Activated naive CD8-positive, alpha-beta T cell treated with anti-CD3 and anti-CD28 coated beads, Interleukin-2, amount 10 ng/mL, durations not matched to agents 7 days and 5 days (primary cell): ENCODE results near the gene SNX25. TPM values are rescaled to one million over a fixed set of nuclear protein-coding genes. Genes with fewer than 3 reads are reported as not detected.
A peak's percentile ranks its signal among the peaks of the same experiment; 100 is the strongest.

Source experiments
- ATAC-seq: fragments of 150-1000 bp; cut with Tn5 transposase; one replicate; pipeline ENCODE4 v1.10.0; 2021; ENCODE audit warnings: low read depth, moderate library complexity
- POLR2A ChIA-PET: fragments of 350-600 bp; sonication (Branson Sonifier 250); formaldehyde crosslinking; loops from one replicate; lab custom pipeline; 2021; ENCODE audit warnings: antibody characterized with exemption; lab: Charles Lee
- DNase-seq: peaks from one replicate; pipeline ENCODE4 v3.0.0; 2021
- H3K27ac Mint-ChIP-seq: one replicate; pipeline ENCODE4 v1.8.0; 2022; ENCODE audit warnings: mild to moderate bottlenecking, mixed read lengths
- H3K27me3 Mint-ChIP-seq: one replicate; pipeline ENCODE4 v1.8.0; 2022; ENCODE audit warnings: mild to moderate bottlenecking, moderate library complexity, mixed read lengths
- H3K36me3 Mint-ChIP-seq: one replicate; pipeline ENCODE4 v1.8.0; 2021; ENCODE audit warnings: mild to moderate bottlenecking, mixed read lengths
- H3K4me1 Mint-ChIP-seq: one replicate; pipeline ENCODE4 v1.8.0; 2021; ENCODE audit warnings: mixed read lengths
- H3K4me3 Mint-ChIP-seq: one replicate; pipeline ENCODE4 v1.8.0; 2022; ENCODE audit warnings: mild to moderate bottlenecking, moderate library complexity, mixed read lengths
- H3K9me3 Mint-ChIP-seq: one replicate; pipeline ENCODE4 v1.8.0; 2021; ENCODE audit warnings: mixed read lengths
- total RNA-seq, 2 experiments: library from RNA; stranded (reverse); gene quantifications; one replicate each; pipeline ENCODE4 v1.2.3, GENCODE V29; 2021

SNX25 gene
- total RNA-seq, 2 experiments from 2014 or later: 15.9 to 16.4 TPM

DNA sequence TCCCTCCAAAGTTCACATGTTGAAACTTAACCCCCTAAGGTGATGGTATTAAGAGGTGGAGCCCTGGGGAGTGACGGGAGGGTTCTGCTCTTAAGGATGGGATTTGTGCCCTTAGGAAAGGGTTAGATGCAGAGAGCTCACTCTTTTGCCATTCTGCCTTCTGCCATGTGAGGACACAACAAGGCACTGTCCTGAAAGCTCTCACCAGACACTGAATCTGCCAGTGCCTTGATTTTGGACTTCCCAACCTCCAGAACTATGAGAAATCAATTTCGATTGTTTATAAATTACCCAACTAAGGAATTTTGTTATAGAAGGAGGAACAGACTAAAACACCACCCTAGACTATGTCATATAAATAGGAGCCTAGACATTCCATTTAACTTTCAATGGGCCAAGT is 174.7 kb downstream of the SNX25 start:
- H3K27ac Mint-ChIP-seq: no peak overlapping the region
- no peak for ATAC-seq
- H3K9me3 Mint-ChIP-seq: peaks cover 3% of the 10 kb centered on the region
- no peak overlapping the region for H3K4me3 Mint-ChIP-seq
- H3K27me3 Mint-ChIP-seq: no peaks in the 10 kb centered on the region
- POLR2A ChIA-PET: no interaction called here
- H3K36me3 Mint-ChIP-seq: peaks cover 10% of the 10 kb centered on the region
- DNase-seq: no peak
- peaks cover 15% of the 10 kb centered on the region for H3K4me1 Mint-ChIP-seq

DNA sequence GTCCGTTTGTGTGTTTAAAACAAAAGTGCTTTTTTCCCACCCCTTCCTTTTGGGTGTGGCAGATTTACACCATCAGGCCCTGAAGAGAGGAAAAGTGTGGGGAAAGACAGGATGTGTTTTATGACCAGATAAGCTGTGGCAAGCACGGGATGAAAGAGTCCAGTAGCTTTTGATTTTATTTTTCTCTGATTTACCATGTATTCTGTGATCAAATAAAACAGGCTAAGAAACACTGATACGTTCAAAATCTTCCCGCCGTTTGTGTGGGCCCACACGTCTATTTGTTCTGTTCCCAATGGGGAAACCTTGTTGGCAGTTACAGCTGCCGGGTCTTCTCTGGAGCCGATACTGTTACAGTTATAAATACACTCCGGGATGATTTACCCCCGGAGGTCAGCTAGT is 175.5 kb downstream of the SNX25 start:
- POLR2A ChIA-PET: no interaction called here
- Mint-ChIP-seq H3K4me3 (peak overlapping the region; percentile 70), H3K27ac (peak overlapping the region; percentile 33), H3K36me3 (peaks cover 10% of the 10 kb centered on the region), H3K27me3 (no peaks in the 10 kb centered on the region), H3K4me1 (peaks cover 15% of the 10 kb centered on the region), H3K9me3 (peaks cover 3% of the 10 kb centered on the region)
- DNase-seq: no peak
- no peak for ATAC-seq

- Mint-ChIP-seq H3K4me1 (peaks cover 15% of the 10 kb centered on the region), H3K27me3 (no peaks in the 10 kb centered on the region), H3K4me3 (no peak overlapping the region), H3K27ac (no peak overlapping the region), H3K9me3 (no peaks in the 10 kb centered on the region), H3K36me3 (peaks cover 11% of the 10 kb centered on the region)
- no peak for DNase-seq
- ATAC-seq: no peak
- POLR2A ChIA-PET: no interaction called here
Observed at GRCh38 chr4:185387957-185388356, 178.6 kb downstream of the SNX25 start.

DNA sequence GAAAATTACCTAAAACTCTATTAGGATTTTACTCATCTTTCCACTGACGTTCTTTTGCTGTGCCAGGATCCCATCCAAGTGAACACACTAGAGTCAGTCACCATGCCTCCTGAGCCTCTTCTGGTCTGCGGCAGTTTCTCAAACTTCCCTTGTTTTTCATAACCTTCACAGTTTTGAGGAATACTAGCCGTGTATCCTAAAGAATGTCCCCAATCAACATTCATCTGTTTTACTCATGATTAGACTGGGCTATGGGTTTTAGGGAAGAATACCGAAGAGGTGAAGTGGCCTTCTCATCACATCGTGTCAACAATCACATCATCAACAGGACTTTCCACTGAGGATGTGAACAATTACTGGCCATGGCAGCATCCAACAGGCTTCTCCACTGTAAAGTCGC is 181.5 kb downstream of the SNX25 start:
- no peaks in the 10 kb centered on the region for H3K9me3 Mint-ChIP-seq
- POLR2A ChIA-PET: no interaction called here
- no peak overlapping the region for H3K4me3 Mint-ChIP-seq
- H3K27me3 Mint-ChIP-seq: no peaks in the 10 kb centered on the region
- H3K27ac Mint-ChIP-seq: no peak overlapping the region
- H3K4me1 Mint-ChIP-seq: peaks cover 13% of the 10 kb centered on the region
- ATAC-seq (no peak), DNase-seq (no peak)
- peaks cover 5% of the 10 kb centered on the region for H3K36me3 Mint-ChIP-seq

DNA sequence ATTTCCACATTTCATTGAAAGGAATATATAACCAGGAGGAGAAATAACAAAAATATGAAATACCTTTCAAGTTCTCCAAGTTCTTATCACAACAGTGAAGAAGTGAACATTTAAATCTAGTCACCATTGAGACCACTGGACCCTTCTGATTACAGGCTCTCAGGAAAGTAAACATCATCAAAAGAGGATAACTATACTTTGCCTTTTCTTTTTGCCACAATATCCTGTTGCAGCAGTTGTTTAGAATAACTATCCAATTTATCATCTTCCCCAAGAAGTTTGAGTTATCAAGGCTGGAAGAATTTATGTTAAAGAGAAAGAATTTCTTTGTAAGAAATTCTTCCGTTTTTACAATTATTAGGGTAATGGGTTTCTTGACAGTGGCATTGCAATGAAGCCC is 182.8 kb downstream of the SNX25 start:
- H3K36me3 Mint-ChIP-seq: peaks cover 5% of the 10 kb centered on the region
- no peaks in the 10 kb centered on the region for H3K27me3 Mint-ChIP-seq
- H3K9me3 Mint-ChIP-seq: no peaks in the 10 kb centered on the region
- ATAC-seq (no peak), DNase-seq (no peak)
- POLR2A ChIA-PET: no interaction called here
- H3K27ac Mint-ChIP-seq: no peak overlapping the region
- H3K4me3 Mint-ChIP-seq: no peak overlapping the region
- H3K4me1 Mint-ChIP-seq: peaks cover 13% of the 10 kb centered on the region

GRCh38 chr4:185394568-185395237 is 185.3 kb downstream of the SNX25 start:
- POLR2A ChIA-PET: interaction anchor here (0.5 to 2.7 kb wide), 3 partner anchors 31 to 266 kb away, joined by 3 to 27 read pairs (median 3); partner anchors contain the start of genes SLC25A4 and UFSP2
- Mint-ChIP-seq H3K4me1 (peaks cover 27% of the 10 kb centered on the region), H3K27me3 (no peaks in the 10 kb centered on the region), H3K9me3 (no peaks in the 10 kb centered on the region), H3K27ac (peak overlapping the region; percentile 75), H3K4me3 (peak overlapping the region; percentile 77), H3K36me3 (peaks cover 25% of the 10 kb centered on the region)
- DNase-seq (no peak), ATAC-seq (no peak)

DNA sequence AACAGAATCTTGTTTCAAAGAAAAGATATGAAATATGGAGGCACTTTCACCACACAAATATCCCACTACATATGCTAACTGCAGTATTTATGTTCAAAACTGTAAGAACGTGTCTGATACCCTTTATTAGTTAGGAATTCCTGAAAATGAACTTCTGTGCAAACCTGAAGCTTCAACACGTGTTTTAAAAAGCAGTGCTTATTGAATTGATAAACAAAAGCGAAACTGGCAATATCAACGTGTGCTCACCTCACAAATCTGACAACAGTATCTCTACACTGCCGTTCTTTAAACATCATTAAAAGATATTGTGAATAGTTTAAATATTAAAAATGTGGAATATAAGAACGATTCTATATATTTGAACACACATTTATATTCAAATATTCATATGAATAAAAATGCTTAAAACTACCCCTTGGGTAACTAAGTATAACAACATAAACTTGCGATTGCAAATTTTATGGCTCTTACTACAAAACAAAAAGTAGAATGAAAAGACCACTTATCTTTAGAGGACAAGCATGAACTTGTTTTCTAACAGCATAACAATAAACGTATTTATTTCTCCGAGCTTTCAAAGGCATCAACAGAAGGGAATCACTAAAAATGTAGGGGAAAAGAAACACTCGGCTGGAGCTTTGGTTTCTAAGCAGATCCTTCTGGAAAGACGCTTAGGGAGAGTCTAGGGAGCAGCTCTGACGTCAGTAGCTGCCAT is 186.0 kb downstream of the SNX25 start, which contains the start of gene LRP2BP:
TSS of gene LRP2BP (minus strand) at position 687 of the 718 bp plus-strand sequence. CDS start 17,738 bp downstream, outside the sequence.
- peaks cover 30% of the 10 kb centered on the region for H3K36me3 Mint-ChIP-seq
- POLR2A ChIA-PET: interaction anchor here (0.5 to 2.7 kb wide), 6 partner anchors 12 to 252 kb away, joined by 3 to 27 read pairs (median 4); partner anchors contain the start of genes SLC25A4 and UFSP2
- no peak for DNase-seq
- peak within 1 kb of the TSS; percentile 99 for H3K27ac Mint-ChIP-seq
- peak within 1 kb of the TSS; percentile 93 for H3K4me3 Mint-ChIP-seq
- H3K4me1 Mint-ChIP-seq: peaks cover 33% of the 10 kb centered on the region
- no peaks in the 10 kb centered on the region for H3K27me3 Mint-ChIP-seq
- no peaks in the 10 kb centered on the region for H3K9me3 Mint-ChIP-seq
- no peak for ATAC-seq

DNA sequence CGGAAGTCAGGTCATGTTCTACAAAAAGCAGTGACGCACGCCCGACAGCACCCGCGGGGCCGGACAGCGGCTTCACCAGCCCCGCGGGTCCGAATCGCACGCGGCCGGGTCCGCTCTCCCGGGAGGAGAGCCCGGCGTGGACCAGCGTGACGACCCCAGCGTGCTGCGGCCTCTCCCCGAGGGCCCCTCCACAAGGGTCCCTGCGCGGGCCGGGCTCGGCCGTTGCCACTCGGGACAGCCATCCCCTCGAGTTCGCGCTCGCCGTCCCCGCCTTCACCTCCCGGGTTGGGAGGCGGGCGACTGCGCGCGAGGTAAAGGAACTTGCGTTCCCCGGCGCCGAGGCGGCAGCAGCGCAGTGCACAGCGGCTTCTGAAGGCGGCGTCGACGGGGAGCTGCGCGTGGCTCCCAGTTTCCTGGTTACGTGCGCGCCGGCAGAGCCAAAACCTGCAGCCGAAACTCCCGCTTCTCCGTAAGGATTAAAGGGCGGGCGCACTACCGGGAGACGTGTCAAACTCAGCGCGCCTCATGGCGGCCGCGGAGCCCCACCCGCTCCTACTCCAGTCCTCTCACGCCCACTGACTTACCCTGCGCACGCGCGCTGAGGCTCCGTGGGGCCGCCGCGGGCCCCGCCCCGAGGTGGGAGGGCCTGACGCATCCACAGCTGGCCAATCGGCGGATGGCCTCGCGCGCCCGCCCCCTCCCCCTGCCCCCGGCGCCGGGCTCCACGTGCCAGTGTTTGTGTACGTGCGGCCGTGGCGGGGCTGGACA is 186.7 kb downstream of the SNX25 start:
- POLR2A ChIA-PET: interaction anchor here (0.5 to 2.7 kb wide), 6 partner anchors 12 to 253 kb away, joined by 3 to 27 read pairs (median 4); partner anchors contain the start of genes SLC25A4 and UFSP2
- H3K9me3 Mint-ChIP-seq: no peaks in the 10 kb centered on the region
- peaks cover 34% of the 10 kb centered on the region for H3K36me3 Mint-ChIP-seq
- H3K4me3 Mint-ChIP-seq: peak overlapping the region; percentile 93
- peak; percentile 98 for DNase-seq
- H3K27ac Mint-ChIP-seq: peak overlapping the region; percentile 99
- no peaks in the 10 kb centered on the region for H3K27me3 Mint-ChIP-seq
- peak; percentile 87 for ATAC-seq
- peaks cover 34% of the 10 kb centered on the region for H3K4me1 Mint-ChIP-seq

DNA sequence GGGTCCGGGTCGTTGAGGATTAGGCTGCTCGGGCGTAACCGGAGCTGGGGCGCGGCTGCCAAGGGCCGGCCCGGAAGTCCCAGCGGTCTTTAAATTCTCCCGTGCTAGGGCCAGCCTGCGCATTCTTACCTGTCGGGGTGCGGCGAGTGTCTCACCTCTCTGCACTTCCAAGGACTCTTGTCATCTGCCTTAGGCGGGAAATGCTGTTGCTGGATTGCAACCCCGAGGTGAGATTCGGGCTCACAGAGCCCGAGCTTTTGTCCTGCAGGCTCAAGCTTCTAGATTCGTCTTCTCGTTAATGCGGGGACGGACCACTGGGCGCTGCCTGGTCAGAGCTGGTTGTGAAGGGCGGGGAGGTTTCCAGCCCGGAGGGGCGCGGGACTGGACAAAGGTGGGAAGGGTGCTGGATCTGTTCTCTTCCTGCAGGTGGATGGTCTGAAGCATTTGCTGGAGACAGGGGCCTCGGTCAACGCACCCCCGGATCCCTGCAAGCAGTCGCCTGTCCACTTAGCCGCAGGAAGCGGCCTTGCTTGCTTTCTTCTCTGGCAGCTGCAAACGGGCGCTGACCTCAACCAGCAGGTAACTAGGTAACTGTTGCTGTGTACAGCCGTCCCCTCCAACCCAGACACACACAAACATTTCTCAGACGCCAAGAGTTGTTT is 187.5 kb downstream of the SNX25 start, which contains the start of gene ANKRD37:
TSS of gene ANKRD37 (plus strand) at position 118 of the 662 bp plus-strand sequence. CDS start at position 201, 83 bp downstream.
- POLR2A ChIA-PET: interaction anchor here (0.8 to 2.7 kb wide), 5 partner anchors 11 to 254 kb away, joined by 3 to 27 read pairs (median 4); partner anchors contain the start of genes SLC25A4 and UFSP2
- ATAC-seq: no peak
- Mint-ChIP-seq H3K27ac (peak within 1 kb of the TSS; percentile 99), H3K4me3 (peak within 1 kb of the TSS; percentile 93), H3K27me3 (no peaks in the 10 kb centered on the region), H3K9me3 (no peaks in the 10 kb centered on the region), H3K36me3 (peaks cover 36% of the 10 kb centered on the region), H3K4me1 (peaks cover 34% of the 10 kb centered on the region)
- no peak for DNase-seq

GRCh38 chr4:185398618-185399017 is 189.2 kb downstream of the SNX25 start:
- peak overlapping the region; percentile 90 for H3K4me3 Mint-ChIP-seq
- POLR2A ChIA-PET: interaction anchor here (0.7 kb wide), 1 partner anchor 26 kb away, joined by 3 read pairs; no protein-coding TSS in a partner anchor
- H3K27ac Mint-ChIP-seq: no peak overlapping the region
- no peak for ATAC-seq
- H3K27me3 Mint-ChIP-seq: no peaks in the 10 kb centered on the region
- no peak for DNase-seq
- H3K4me1 Mint-ChIP-seq: peaks cover 33% of the 10 kb centered on the region
- H3K9me3 Mint-ChIP-seq: no peaks in the 10 kb centered on the region
- H3K36me3 Mint-ChIP-seq: peaks cover 34% of the 10 kb centered on the region

- H3K4me1 Mint-ChIP-seq: peaks cover 30% of the 10 kb centered on the region
- H3K27me3 Mint-ChIP-seq: no peaks in the 10 kb centered on the region
- peak overlapping the region; percentile 28 for H3K4me3 Mint-ChIP-seq
- DNase-seq (no peak), ATAC-seq (no peak)
- H3K27ac Mint-ChIP-seq: no peak overlapping the region
- H3K9me3 Mint-ChIP-seq: no peaks in the 10 kb centered on the region
- POLR2A ChIA-PET: no interaction called here
- peaks cover 36% of the 10 kb centered on the region for H3K36me3 Mint-ChIP-seq
Observed at GRCh38 chr4:185399466-185399865, 190.1 kb downstream of the SNX25 start.

DNA sequence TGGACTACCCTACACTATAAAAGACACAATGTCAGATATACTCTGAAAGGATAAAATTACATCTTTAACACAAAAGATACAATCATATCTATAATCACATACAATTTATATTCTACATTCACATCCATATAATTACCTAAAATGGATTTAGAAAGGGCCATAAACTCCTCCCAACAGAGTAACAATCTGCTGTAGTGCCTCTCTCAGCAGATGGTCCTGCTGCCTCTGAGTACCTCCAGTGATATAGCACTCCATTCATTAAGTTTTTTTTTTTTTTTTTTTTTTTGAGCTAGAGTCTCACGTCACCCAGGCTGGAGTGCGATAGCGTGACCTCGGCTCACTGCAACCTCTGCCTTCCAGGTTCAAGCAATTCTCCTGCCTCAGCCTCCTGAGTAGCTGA is 194.6 kb downstream of the SNX25 start:
- POLR2A ChIA-PET: no interaction called here
- Mint-ChIP-seq H3K4me3 (no peak overlapping the region), H3K36me3 (peaks cover 23% of the 10 kb centered on the region), H3K4me1 (peaks cover 12% of the 10 kb centered on the region), H3K27ac (no peak overlapping the region), H3K27me3 (no peaks in the 10 kb centered on the region), H3K9me3 (no peaks in the 10 kb centered on the region)
- no peak for ATAC-seq
- DNase-seq: no peak
